ENCODE measurements around the gene SLC25A46. TPM values are rescaled to one million over a fixed set of nuclear protein-coding genes. Genes with fewer than 3 reads are reported as not detected.
"Not testable (repeated sequence)": the region's sequence is repeated elsewhere in the genome, so short reads cannot be mapped to it uniquely, and the experiment has no call there.

The SLC25A46 gene
- 10 to 100 TPM; 35.4 to 52.7 TPM for total RNA-seq

DNA sequence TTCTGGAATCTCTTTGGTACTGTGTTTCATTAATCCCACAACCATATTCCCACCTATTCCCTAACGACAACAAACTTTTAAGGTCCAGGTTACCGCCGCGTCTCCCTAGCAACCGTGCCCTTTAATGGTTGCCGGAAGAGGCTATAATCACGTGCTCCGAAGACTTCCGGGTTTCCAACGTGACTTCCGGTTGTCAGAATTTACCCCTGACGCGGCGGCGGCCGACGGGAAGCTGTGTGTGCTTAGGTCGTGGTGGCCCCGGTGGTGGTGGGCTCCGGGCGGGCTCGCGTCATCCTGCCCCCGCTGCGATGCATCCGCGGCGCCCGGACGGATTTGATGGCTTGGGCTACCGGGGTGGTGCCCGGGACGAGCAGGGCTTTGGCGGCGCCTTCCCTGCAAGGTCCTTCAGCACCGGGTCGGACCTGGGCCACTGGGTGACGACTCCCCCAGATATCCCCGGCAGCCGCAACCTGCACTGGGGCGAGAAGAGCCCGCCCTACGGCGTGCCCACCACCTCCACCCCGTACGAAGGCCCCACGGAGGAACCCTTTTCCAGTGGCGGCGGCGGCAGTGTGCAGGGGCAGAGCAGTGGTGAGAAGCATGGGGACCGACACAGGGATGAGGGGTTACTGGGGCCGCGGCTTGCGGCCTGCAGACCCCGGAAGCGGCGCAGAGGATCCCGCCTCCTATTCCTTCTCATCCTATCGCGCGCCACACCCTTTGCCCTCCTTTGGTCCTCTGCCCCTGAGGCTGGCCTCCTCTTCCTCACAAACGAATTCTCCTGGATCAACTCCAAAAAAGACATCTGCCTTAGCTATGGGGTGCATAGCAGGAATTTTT lies at the start of gene SLC25A46:
Gene SLC25A46 (plus strand): TSS at position 196 of the 840 bp plus-strand sequence. CDS start 113 bp downstream, at position 309.
- H3K9me3 ChIP-seq, result no peaks in the 10 kb centered on the region
- no peaks in the 10 kb centered on the region for H3K27me3 ChIP-seq
- peaks cover 3% of the 10 kb centered on the region for H3K36me3 ChIP-seq
- H3K4me1 ChIP-seq, result peaks cover 0 to 9% of the 10 kb centered on the region in 2 donors
- H3K4me3 ChIP-seq, result peak within 1 kb of the TSS; percentile 93 to 96
- H3K27ac ChIP-seq, result peak within 1 kb of the TSS; percentile 82 to 91
- TF ChIP-seq, protein P1, sequence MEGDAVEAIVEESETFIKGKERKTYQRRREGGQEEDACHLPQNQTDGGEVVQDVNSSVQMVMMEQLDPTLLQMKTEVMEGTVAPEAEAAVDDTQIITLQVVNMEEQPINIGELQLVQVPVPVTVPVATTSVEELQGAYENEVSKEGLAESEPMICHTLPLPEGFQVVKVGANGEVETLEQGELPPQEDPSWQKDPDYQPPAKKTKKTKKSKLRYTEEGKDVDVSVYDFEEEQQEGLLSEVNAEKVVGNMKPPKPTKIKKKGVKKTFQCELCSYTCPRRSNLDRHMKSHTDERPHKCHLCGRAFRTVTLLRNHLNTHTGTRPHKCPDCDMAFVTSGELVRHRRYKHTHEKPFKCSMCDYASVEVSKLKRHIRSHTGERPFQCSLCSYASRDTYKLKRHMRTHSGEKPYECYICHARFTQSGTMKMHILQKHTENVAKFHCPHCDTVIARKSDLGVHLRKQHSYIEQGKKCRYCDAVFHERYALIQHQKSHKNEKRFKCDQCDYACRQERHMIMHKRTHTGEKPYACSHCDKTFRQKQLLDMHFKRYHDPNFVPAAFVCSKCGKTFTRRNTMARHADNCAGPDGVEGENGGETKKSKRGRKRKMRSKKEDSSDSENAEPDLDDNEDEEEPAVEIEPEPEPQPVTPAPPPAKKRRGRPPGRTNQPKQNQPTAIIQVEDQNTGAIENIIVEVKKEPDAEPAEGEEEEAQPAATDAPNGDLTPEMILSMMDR (IDR thresholded peaks at IDR 0.05), result no peak
- peak; percentile 92 for DNase-seq (ENCODE audit: low spot score)

DNA sequence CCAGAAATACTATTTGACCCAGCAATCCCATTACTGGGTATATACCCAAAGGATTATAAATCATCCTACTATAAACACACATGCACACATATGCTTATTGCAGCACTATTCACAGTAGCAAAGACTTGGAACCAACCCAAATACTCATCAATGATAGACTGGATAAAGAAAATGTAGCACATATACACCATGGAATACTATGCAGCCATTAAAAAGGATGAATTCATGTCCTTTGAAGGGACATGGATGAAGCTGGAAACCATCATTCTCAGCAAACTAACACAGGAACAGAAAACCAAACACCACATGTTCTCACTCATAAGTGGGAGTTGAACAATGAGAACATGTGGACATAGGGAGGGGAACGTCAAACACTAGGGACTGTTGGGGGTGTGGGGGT lies 48.2 kb upstream of the SLC25A46 start:
- H3K4me1 ChIP-seq; H3K36me3 ChIP-seq; DNase-seq (ENCODE audit: low spot score); H3K27me3 ChIP-seq; H3K9me3 ChIP-seq; H3K27ac ChIP-seq; H3K4me3 ChIP-seq: not testable (repeated sequence)

DNA sequence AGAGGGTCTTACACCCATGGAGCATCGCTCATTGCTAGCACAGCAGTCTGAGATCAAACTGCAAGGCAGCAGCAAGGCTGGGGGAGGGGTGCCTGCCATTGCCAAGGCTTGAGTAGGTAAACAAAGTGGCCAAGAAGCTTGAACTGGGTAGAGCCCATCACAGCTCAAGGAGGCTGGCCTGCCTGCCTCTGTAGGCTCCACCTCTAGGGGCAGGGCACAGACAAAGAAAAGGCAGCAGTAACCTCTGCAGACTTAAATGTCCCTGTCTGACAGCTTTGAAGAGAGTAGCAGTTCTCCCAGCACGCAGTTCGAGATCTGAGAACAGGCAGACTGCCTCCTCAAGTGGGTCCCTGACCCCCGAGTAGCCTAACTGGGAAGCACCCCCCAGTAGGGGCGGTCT lies 46.1 kb upstream of the SLC25A46 start:
- H3K27me3 ChIP-seq; H3K4me1 ChIP-seq; H3K27ac ChIP-seq; H3K9me3 ChIP-seq; H3K36me3 ChIP-seq; H3K4me3 ChIP-seq; DNase-seq (ENCODE audit: low spot score): not testable (repeated sequence)

DNA sequence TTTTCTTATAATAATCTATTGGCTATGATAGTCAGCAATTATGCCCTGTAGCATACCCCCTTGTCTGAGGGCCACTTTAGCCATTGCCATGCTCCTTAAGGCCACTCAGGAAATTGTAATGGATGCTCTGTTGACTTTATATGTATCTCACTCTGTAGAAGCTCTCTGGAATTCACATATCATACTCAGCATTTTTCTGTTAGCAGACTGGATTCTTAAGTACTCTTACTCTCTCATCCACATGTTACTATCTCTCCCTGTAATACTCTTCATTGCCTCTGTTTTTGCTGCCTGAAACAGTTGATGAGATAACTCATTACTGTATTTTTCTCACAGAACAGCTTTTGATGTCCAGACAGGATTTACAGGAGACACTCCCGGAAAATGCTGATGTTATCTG lies 36.5 kb upstream of the SLC25A46 start:
- Histone ChIP-seq H3K4me1 (no peaks in the 10 kb centered on the region), H3K9me3 (no peaks in the 10 kb centered on the region), H3K4me3 (no peak overlapping the region), H3K27ac (no peak overlapping the region), H3K36me3 (no peaks in the 10 kb centered on the region), H3K27me3 (no peaks in the 10 kb centered on the region)
- no peak for DNase-seq (ENCODE audit: low spot score)
- TF ChIP-seq, protein P1 (IDR thresholded peaks at IDR 0.05), result no peak

DNA sequence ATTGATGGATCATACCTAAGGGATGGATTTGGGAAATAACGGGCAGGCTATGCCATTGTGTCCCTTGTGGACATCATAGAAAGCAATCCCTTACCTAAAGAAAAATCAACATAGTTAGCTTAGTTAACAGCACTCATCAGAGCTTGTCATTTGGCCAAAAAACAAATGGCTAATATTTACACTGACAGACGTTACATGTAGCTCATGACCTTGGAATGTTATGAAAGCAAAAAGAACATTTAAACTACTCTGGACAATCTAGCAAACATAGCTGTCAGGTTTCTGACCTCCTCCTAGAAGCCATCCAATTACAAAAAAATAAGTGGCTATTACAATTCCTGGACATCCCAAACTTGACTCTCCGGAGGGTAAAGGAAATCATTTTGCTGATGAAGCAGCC lies 36.1 kb upstream of the SLC25A46 start:
- H3K4me3 ChIP-seq, result no peak overlapping the region
- no peaks in the 10 kb centered on the region for H3K36me3 ChIP-seq
- H3K27me3 ChIP-seq, result no peaks in the 10 kb centered on the region
- no peak for DNase-seq (ENCODE audit: low spot score)
- no peaks in the 10 kb centered on the region for H3K9me3 ChIP-seq
- TF ChIP-seq, protein P1 (IDR thresholded peaks at IDR 0.05), result no peak
- no peaks in the 10 kb centered on the region for H3K4me1 ChIP-seq
- no peak overlapping the region for H3K27ac ChIP-seq

DNA sequence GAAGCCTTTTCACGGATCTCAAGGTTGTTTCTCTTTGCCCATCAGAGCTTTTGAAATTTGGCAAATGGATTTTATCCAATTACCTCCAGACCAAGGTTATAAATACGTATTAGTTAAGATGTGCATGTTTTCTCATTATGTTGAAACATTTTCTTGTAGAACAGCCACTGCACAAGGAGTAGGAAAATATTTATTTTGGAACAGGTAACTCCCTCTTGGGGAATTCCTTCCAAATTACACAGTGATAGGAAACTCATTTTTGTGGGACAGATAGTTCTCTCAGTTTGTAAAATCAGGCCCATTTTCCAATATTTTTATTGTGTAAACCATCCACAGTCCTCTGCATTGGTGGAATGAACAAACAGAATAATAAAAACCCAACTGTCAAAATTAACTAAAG lies 35.3 kb upstream of the SLC25A46 start:
- no peak overlapping the region for H3K4me3 ChIP-seq
- no peaks in the 10 kb centered on the region for H3K4me1 ChIP-seq
- H3K27ac ChIP-seq, result no peak overlapping the region
- TF ChIP-seq, protein P1 (IDR thresholded peaks at IDR 0.05), result no peak
- no peak for DNase-seq (ENCODE audit: low spot score)
- H3K36me3 ChIP-seq, result no peaks in the 10 kb centered on the region
- H3K27me3 ChIP-seq, result no peaks in the 10 kb centered on the region
- H3K9me3 ChIP-seq, result no peaks in the 10 kb centered on the region

DNA sequence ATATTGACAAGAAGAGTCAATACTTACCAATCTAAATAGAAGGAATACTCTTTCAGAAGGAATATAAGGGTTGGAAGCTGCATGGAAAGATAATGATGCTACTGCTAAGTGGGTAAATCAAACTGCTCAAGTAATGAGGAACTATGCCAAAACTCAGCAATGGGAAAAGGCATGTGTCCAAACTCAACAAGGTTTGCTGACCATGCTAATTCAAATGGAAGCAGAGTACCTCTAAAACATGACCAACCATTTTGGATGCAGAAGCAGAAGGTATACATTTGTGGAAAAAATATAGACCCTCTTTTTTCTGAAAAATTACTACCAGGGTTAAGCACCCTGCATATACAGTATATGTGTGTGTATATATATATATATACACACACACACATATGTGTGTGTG lies 33.5 kb upstream of the SLC25A46 start:
- H3K9me3 ChIP-seq, result no peaks in the 10 kb centered on the region

More for the DNA sequence above, 33.5 kb upstream of the SLC25A46 start:
- Histone ChIP-seq H3K36me3 (no peaks in the 10 kb centered on the region), H3K4me3 (no peak overlapping the region), H3K4me1 (no peaks in the 10 kb centered on the region), H3K27ac (no peak overlapping the region), H3K27me3 (no peaks in the 10 kb centered on the region)
- TF ChIP-seq, protein P1 (IDR thresholded peaks at IDR 0.05), result no peak
- no peak for DNase-seq (ENCODE audit: low spot score)
